HG03039 (cell line): ENCODE data around the gene DOK7.

Experiments
- ATAC-seq: cut with Tn5 transposase; IDR thresholded peaks from one replicate; pipeline ENCODE4 v1.9.1; 2021; ENCODE audit warnings: mild to moderate bottlenecking, moderate library complexity; ENCODE audit not compliant: unreplicated experiment

Gene DOK7

DNA sequence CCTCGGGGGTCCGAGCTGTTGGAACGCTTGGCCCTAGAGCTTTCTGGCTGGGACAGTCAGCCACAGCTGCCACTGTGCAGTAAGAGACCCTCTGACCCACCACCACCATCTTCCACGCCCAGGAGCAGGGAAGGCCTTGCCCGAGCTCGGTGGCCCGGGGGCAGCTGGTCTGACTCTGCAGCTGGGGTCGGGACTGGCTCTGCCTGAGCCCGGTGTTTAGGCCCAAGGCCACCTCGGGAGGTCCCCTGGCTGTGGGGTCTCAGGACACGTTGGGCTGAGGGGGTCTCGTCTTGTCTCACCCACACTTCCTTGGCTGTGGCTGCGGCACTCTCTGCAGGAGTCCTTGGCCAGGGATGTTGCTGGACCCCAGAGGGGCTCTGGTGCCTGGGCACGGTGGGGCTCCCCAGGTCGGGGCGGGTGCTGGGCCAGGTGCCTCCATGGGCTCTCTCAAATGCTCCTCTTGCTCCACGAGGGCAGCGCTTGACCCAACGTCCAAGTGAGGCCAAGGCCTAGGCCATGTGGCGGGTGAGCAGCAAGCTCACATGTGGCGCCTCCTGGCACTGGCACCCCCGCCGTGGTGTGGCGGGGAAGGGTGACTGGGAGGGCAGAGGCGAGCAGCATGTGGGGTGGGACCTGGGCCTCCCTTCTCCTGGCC lies 22.9 kb downstream of the DOK7 start:
- no peak for ATAC-seq

DNA sequence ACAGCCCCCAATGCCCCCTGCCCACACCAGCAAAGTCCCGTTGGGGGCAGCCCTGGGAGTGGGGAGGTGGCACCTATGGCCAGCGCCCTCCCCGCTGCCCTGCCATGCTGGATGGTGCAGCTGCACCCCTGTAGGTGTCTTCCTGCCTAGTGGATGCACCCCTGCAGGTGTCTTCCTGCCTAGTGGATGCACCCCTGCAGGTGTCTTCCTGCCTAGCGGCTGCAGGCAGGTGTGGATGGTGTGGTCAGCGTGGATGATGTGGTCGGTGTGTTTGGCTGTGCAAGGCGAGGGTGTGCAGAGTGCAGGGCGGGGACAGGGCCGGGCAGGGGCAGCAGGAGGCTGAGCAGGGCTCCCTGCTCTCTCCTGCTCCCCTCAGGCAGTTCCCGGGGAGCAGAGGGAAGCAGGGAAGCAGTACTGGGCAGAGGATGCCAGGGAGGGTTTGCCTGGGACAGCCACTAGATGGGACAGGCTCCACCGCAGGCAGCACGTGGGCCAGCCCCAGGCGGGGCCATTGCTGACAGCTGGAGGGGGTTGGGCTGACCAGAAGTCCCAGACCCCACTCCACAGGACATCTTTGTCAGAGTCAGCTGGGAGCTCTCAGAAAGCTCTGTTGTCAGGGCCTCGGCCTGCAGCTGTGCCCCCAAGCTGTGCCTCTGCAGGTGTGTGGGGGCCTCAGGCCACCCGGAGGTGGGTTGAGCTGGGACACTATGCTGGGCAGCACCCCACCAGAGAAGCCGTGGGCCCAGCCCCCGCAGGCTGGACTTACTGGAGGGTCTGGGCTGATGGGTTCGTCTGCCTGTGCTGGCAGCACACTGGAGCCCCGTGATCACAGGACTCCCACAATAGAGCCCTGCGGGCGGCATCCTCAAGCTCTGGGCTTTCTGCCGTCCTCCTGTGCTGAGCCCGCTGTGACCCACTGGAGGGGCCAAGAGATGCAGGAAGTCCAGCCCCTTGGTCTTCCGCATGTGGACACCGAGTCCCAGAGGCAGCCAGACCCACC lies 23.7 kb downstream of the DOK7 start:
- no peak for ATAC-seq

GRCh38 chr4:3487861-3488260 lies 24.8 kb downstream of the DOK7 start:
- no peak for ATAC-seq

GRCh38 chr4:3488820-3489219 lies 25.7 kb downstream of the DOK7 start:
- ATAC-seq = no peak

DNA sequence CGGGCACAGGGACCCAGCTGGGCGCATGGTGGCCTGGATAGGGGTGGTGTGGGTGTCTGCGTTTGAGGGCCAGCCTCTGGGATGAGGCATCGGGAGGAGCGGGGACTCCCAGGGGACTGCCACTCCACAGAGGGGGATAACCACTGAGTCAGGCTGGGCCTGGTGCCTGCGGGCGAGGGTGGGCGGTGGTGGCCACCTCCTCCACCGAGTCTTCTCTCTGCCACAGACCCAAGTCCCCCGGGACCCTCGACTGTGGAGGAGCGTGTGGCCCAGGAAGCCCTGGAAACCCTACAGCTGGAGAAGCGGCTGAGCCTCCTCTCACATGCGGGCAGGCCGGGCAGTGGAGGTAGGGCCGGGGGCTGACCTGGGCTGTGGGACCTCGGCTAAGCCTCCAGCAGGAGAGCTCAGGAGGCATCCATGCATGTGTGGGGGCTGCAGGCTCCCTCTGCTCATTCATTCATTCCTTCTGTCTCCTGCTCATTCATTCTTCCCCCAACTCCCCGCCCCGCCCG lies 26.4 kb downstream of the DOK7 start:
- ATAC-seq = no peak

DNA sequence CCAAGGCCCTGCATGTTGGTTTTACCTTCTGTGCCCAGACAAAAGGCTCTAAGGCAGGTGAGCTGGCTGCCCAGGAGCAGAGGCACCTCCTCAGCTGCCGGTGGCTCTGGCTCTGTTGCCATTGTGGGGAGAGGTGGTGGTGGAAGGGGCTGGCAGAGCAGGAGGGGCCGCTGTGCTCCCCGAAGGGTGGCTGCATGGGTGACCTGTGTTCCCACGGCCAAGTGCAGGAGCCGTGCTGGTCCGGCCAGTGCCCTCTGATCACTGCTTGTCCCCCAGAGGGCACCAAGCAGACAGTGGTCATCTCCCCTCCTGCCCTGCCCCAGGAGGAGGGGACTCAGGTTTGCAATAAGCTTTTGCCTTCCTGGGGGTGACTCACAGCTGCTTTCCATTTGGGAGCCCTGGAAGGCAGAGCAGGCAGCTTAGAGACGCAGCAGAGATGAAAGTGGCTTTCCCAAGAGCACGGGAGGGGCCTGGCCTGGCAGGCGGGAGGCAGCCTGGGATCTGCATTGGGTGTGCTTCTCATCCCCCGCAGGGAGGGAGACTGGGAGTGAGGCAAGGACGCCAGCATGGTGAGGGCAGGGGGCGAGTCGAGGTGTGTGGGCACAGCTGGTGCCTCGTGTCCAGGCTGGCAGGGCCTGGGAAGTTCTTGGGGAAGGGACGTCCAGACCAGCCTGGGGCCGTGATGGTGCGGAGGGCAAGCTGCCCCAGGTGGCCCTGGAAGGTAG lies 28.7 kb downstream of the DOK7 start:
- no peak for ATAC-seq

DNA sequence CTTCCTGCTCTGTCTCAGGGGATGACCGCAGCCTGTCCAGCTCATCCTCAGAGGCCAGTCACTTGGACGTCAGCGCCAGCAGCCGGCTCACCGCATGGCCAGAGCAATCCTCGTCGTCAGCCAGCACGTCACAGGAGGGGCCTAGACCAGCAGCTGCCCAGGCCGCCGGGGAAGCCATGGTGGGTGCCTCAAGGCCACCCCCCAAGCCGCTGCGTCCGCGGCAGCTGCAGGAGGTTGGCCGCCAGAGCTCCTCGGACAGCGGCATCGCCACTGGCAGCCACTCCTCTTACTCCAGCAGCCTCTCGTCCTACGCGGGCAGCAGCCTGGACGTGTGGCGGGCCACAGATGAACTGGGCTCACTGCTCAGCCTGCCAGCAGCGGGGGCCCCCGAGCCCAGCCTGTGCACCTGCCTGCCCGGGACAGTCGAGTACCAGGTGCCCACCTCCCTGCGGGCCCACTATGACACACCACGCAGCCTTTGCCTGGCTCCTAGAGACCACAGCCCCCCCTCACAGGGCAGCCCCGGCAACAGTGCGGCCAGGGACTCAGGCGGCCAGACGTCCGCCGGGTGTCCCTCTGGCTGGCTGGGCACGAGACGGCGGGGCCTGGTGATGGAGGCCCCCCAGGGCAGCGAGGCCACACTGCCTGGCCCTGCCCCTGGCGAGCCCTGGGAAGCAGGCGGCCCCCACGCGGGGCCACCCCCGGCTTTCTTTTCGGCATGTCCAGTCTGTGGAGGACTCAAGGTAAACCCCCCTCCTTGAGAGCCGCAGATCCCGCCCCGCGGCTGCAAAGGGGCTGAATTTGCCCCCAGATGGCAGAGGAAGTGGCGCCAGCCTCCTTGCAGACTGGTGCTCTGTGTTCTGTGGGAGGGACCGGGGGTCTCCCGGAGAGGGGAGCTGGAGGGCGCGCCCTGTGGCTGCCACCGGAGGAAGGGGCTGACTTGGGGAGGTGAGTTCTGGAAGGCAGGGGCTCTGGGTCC lies 29.9 kb downstream of the DOK7 start:
- ATAC-seq = no peak

GRCh38 chr4:3493720-3494461 lies 30.8 kb downstream of the DOK7 start:
- no peak for ATAC-seq

- no peak for ATAC-seq
Observed at GRCh38 chr4:3494462-3494871, 31.4 kb downstream of the DOK7 start.

DNA sequence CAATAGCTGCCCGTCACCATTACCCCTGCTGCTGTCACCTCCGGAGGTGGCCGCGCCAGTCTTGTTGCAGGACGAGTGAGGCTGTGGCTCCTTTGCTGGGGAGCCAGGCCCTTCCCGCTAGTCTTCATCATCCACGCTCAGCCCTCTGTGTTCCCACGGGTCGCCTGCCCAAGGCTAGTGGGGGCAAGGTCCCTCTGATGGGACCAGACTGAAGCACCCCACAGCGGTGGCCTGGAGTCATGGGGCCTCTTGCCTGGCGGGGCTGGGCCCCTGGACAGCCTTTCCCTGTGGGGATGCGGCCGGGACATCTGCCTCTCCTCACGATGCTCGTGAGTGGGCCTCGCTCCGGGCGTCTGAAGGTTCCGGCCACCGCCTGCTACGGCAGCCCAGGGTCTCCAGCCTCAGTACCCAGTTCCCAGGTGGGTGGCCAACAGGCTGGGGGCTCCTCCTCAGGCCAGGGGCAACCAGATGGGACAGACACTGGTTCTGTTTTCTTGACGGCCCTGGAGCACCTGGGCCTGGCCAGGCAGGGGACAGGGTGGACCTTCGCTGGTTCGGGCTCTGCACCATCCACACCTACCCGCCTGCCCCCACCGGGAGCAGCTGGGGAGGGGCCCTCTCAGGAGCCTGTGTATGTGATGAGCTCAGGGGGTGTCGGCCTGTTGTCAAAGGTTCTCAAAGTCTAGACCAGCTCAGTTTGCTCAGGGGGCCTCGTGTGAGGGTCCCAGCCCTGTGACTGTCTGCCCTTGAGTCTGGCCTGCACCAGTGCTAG lies 32.3 kb downstream of the DOK7 start:
- no peak for ATAC-seq

DNA sequence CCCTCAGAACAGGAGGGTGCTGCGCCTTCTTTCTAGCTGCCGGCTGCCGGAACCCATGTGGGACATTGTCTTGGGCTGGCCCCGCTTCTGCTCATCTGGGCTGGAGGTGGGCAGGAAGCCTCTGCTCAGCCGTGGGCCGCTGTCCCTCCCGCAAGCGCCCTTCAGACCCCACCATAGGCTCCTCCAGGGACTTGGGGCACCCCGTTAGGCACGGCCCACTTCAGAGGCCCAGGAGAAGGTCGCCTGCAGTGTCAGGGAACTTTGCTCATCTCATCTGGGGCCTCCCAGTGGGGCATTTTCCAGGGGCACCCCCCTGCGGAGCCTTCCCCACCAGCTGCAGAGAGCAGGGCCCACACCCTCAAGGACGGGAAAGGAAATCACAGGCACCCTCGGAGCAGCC lies 32.9 kb downstream of the DOK7 start:
- ATAC-seq = no peak

GRCh38 chr4:3497095-3497494 lies 34.0 kb downstream of the DOK7 start:
- ATAC-seq = no peak

DNA sequence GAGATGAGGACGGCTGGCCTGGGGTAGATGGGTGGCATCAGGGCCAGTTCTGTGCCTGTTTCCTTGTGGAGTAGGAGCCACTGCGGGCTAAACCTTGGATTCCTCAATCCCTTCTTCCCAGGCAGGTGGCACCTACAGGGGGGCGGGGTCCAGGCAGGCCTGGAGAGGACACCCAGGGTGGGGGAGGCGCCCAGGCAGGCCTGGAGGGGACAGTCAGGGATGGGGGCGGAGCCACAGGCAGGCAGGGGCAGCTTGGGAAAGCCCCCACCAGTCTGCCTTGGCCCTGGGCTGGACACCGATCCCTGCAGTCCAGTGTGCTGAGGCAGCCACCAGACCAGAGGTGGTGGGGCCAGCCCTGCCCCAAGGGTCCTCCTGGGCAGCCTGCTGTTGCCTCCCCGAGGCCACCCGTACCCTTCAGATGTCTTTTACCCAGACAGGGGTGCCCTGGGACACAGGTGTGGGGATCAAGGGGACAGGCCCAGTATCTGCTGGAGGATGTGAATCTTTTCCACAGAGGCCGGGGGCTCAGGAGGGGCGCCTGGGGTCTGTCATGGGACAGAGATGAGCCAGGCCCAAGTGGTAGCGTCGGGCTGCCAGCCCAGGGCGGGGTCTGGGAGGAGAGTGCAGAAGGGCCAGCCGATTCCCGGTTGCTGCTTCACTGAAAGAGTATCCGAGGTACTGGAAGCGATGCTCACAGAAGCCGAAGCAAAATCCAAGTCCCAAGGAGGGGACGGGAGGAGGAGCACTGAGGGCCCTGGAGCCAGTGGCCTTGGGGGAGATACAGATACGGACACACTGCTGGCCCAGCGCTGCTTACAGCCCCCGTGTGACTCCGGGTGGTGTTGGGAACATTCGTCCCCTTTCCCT lies 34.6 kb downstream of the DOK7 start:
- ATAC-seq = no peak

- no peak for ATAC-seq
Observed at GRCh38 chr4:3498407-3498806, 35.3 kb downstream of the DOK7 start.

DNA sequence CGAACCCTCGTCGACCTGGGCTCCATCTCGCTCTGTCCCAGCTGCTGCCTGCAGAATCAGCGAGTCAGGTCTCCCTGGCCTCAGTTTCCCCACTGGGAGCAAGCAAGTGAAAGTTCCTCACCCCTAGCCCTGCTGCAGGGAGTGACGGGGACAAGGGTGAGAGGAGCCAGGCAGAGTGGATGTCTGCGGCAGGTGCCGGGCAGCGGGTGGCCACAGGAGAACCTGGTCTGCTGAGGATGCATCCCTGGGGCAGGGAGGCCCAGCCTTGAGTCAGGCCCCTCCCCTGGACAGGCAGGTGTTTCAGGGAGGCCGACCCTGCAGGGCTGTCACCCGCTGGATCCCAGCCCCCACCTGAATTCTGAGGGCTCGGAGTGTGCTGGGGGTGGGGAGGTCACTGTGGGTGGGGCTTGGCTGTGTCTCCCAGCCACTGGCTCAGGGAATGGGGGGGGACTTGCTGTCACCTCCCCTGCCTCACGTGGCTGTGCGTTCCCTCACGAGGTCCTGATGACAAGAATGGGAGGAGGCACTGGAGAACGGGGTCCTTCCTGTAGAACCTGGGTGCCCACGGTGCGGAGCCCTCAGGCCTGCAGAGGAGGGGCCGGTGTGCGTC lies 35.9 kb downstream of the DOK7 start:
- no peak for ATAC-seq

DNA sequence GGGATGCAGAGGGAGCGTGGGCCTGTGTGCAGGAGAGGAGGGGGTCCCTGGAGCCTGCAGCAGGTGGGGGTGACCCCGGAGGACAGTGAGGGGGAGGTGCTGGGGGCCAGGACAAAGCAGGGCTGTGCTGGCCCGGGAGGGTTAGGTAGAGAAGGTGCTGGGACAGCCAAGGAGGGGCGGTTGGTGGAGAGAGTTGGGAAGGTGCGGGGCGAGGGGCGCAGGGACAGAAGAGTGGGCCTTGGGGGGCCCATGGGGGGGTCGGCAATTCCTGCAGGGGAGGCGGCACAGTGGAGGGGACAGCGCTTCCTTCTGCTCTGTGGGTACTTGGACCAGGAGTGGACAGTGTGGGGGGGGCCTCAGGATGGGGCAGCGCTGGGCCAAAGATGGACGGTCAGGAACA lies 36.6 kb downstream of the DOK7 start:
- ATAC-seq = no peak

DNA sequence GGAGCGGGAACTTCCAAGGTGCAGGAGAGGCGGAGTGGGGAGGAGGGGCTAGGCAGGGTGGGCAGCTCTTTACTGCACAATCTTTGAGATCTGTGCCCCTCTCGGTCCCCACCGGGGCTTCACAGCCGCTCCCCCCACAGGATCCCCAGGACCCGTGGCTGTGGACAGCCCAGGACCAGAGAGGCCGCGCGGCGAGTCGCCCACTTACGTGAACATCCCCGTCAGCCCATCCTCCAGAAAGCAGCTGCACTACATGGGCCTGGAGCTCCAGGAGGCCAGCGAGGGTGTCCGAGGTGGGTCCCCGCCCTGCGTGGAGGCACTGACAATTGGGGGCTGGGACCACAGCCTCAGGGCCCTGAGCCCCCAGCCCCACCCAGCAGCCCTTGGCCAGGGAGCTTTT lies 37.0 kb downstream of the DOK7 start:
- no peak for ATAC-seq
